HG03460 (cell line): ENCODE measurements around the gene ZCCHC18.
"Not testable (repeated sequence)": the region's sequence is repeated elsewhere in the genome, so short reads cannot be mapped to it uniquely, and the experiment has no call there.

Experiments
- ATAC-seq: cut with Tn5 transposase; IDR thresholded peaks from one replicate; pipeline ENCODE4 v1.9.1; 2021; ENCODE audit not compliant: unreplicated experiment

ZCCHC18 gene

GRCh38 chrX:104112326-104112951, at the start of gene ZCCHC18:
Gene ZCCHC18, plus strand, starts transcription at chrX:104112523. Its CDS starts 1,589 bp downstream, at chrX:104114112.
- peak; percentile 78 for ATAC-seq

GRCh38 chrX:104062636-104063035, 49.7 kb upstream of the ZCCHC18 start:
- not testable (repeated sequence) for ATAC-seq

DNA sequence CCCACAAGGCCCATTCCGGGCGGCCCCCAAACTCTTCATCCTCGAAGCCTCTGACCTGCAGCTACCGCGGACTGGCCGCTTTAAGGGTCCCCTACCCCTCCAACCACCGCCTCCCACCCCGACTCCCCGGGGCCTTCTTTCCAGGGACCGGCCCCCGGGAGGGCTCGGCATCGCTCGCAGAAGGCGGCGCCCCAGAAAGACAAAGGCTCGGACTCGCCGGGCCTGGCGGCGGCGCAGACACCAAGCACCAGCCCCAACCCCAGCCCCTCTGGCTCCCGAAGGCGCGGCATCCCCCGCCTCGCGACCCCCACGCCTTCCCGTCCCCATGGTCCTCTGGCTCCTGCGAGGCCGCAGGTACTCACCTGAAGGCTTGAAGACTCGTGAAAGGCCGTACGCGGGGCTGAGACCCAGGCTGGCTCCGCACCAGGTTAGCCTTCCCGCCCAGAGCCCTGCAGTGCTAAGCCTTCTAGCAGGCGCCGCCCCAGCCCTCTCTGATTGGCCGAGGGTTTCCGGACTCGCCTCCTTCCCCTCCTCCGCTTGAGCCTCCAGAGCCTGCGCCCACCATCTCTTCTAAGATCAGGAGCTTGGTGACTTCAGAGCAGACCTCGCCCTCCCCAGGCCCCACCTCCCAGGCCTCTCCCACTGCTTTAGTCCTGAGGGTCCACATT, 36.4 kb upstream of the ZCCHC18 start, which contains the start of gene TMSB15C:
TSS of gene TMSB15C (minus strand) at position 459 of the 668 bp plus-strand sequence.
- ATAC-seq = peak; percentile 95

- ATAC-seq = not testable (repeated sequence)
These were observed 34.5 kb upstream of the ZCCHC18 start for GRCh38 chrX:104077854-104078253.

DNA sequence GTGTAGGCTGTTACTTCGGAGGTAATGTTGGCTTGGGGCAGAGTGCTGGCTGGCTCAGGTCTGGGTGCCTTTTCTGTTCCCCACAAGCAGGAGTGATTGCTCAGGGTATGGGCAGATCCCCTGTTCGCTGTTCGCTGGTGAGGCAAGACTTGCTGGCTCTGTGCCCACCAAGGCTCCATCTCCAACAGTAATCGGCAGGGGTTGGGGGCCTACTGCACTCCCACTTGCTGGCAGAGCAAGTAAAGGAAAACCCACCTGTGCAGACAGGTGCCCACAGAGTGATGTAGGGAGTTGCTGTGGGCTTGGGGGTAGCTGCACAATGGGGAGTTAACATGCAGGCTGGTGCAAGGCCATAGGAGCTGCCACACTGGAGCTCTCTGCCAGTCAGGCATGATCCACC, 28.3 kb upstream of the ZCCHC18 start:
- no peak for ATAC-seq

DNA sequence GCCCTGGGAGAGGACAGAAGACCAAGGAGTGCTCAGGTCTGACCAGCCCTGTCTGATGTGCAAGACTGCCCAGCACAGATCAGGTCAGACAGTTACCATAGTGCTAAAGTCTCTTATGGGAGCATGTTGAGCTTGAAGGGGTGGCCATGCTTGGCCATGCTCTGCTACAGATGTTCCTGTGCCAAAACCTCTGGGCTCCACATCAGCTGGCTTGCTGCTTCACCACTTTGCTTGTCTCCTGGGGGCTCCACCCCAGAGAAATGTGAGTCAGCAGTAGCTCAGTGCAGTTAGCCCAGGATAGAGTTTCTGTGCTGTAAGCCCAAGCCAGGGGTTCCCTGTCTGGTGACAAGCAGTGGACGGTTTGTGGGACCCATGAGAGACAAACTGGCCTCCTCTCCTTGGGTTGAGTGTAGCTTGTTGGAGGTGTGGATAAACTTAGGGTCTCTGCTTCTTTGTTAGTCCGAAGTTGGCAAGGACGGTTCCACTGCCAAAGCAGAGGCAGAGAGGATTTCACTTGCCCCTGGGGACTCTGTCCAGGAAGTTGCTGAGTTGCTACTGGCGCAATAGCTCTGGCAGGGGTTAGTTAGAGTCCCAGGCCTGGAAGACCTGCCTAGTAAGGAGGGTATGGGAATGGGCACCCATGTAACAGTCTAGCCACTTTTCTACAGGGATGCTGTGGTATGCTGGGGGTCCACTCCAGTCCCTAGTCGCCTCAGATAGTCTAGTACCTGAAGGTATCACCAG, 27.6 kb upstream of the ZCCHC18 start:
- ATAC-seq = no peak

DNA sequence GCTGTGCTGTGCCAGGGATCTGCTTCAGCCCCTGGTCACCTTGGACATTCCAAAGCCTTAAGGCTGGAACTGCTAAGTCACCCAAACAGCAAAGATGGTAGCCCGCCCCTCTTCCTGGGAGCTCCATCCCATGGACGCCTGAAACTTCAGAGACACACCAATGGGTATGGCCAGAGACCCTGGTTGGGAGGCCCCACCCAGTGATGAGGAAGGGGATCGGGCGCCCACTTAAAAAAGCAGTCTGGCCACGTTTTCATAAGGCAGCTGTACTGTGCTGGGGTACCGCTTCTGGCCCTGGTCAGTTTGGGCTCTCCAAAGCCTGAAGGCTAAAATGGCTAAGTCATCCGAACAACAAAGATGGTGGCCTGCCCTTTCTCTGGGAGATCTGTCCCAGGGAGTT, 26.8 kb upstream of the ZCCHC18 start:
- no peak for ATAC-seq

GRCh38 chrX:104085919-104086318, 26.4 kb upstream of the ZCCHC18 start:
- ATAC-seq = no peak

DNA sequence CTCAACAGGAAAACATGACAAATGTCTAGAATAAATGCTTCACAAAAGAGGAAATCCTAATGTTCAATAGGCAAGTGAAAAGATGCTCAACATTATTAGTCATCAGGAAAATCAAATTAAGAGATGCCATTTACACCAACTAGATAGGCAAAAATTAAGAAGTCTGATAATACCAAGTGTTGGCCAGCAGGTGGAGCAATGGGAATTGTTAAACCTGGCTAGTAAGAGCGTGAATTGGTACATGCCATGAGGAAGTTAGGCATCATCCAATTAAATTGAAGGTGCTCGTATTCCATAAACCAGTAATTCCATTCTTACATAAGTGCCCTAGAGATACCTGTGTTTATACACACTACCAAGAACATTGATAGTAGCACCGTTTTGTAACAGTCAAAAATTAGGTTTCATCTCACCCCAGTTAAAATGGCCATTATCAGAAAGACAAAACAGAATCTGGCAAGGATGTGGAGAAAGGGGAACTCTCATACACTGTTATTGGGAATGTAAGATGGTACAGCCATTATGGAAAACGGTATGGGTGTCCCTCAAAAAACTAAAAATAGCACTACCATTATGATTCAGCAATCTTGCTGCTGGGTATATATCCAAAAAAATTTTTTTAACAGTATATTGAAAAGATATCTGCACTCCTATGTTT, 14.0 kb upstream of the ZCCHC18 start:
- ATAC-seq = no peak

GRCh38 chrX:104098919-104099318, 13.4 kb upstream of the ZCCHC18 start:
- no peak for ATAC-seq

DNA sequence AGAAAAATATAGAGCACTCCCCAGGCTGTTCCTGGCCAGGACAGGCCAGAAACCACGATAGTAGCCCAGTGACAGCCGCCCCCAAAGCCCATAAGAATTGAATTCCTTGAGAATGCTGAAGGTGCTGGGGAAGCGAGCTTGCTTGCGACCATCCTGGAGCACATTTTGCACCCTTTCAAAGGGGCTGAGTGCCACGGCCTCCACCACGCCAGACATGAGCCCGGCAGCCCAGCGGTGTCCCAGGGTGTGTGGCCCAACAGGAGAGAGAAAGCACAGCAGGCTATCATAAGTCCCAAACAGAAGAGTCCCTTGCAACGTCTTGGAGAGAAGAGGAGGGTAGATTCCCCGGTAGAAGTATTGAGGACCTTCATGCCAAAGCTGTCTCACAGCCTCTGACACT, 7.6 kb upstream of the ZCCHC18 start:
- ATAC-seq = no peak

DNA sequence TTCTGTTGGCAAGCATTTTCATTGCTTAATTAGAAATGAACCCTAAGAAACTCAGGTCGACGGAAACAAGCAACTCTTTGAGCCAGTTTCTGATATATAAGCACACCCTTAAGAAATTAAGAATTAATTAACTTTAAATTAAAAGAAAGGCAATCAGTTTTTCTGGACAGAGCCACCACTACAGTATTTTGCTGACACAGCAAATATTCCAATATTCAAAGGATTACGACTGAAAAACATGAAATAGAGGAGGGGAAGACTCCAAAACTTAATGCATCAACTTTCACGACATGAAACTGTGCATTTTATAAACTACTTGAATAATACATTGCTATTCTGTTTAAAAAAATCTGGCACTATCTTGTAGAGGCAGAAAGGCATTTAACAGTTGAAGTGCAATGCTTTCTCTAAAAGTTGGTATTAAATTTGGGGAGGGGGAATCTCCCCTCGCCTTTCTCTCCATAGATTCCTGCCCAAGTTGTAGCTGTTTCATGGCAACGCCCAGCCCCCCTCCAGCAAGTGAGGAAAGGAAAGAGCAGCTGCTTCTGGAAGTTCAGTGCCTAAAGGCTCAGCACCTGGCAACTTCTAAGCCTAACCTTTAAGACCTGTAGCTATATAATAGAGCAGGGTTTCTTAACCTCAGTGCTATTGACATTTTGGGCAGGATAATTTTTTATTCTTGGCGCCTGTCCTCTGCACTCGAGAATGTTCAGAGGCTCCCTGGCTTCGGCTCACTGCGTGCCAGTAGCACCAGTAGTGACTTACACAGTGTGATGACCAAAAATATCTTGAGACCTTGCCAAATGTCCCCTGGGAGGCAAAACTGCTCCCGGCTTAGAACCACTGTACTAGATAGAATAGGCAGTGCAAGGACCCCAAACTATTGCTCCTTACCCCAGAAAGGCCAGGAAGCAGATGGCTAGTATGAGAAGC, 6.7 kb upstream of the ZCCHC18 start:
- ATAC-seq = no peak

- ATAC-seq = no peak
These were observed 3.4 kb upstream of the ZCCHC18 start for GRCh38 chrX:104108955-104109354.

- peak; percentile 36 for ATAC-seq
These were observed 1.7 kb upstream of the ZCCHC18 start for GRCh38 chrX:104110491-104111240.

DNA sequence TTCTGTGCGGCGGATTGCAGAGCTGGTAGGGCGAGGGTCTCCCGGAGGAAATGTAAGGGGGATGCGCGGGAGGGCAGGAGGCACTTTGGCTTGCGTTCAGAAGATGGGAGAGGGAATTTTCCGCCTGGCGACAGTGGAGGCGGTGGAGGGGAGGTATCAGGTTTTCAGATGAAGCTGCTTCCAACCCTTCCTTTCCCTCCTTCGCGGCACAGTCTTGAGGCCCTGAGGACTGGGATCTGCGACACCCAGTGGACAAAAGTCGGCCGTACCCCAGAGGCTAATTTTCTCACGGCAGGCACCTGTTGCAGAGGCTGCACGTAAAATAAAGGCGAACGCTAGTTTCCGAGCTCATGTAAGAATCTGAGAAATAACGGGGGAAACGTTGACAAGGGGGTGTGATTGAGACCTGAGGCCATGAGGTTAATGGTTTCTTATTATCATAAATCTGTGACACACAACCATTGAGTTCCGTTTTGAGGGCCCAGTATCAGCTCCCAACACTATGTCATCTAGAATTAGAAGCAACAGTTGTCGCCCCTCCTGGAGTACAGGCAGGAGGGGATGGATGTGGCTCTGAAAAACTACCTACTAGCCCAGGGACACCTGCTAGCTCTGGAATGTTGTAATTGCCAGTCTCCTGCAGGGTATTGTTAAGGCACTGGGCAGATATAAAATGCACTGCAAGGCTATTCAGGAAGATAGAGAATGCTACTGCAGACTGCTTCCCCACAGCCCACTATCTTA, 1.1 kb downstream of the ZCCHC18 start:
- peak; percentile 45 for ATAC-seq

GRCh38 chrX:104117759-104118158, 5.4 kb downstream of the ZCCHC18 start:
- no peak for ATAC-seq

- no peak for ATAC-seq
These were observed 6.4 kb downstream of the ZCCHC18 start for GRCh38 chrX:104118765-104119164.

GRCh38 chrX:104122829-104123228, 10.5 kb downstream of the ZCCHC18 start:
- peak; percentile 63 for ATAC-seq

GRCh38 chrX:104126856-104127255, 14.5 kb downstream of the ZCCHC18 start:
- no peak for ATAC-seq
